ENCODE results near the gene TMEM191B. TPM values are rescaled to one million over a fixed set of nuclear protein-coding genes. Genes with fewer than 3 reads are reported as not detected.
A peak's percentile ranks its signal among the peaks of the same experiment; 100 is the strongest.
"Not testable (repeated sequence)": the region's sequence is repeated elsewhere in the genome, so short reads cannot be mapped to it uniquely, and the experiment has no call there.

Gene TMEM191B
- total RNA-seq (2022) (2.4 TPM in 1 of 2 replicates, not detected in the other), Bru-seq, nascent RNA (not detected), BruChase-seq, experiment 1, labeled RNA remaining after a 6-hour chase (percentile 18 among the genes with signal in this experiment), BruChase-seq, experiment 2, labeled RNA remaining after a 2-hour chase (percentile 27 among the genes with signal in this experiment)
- long read RNA-seq = 0 reads

DNA sequence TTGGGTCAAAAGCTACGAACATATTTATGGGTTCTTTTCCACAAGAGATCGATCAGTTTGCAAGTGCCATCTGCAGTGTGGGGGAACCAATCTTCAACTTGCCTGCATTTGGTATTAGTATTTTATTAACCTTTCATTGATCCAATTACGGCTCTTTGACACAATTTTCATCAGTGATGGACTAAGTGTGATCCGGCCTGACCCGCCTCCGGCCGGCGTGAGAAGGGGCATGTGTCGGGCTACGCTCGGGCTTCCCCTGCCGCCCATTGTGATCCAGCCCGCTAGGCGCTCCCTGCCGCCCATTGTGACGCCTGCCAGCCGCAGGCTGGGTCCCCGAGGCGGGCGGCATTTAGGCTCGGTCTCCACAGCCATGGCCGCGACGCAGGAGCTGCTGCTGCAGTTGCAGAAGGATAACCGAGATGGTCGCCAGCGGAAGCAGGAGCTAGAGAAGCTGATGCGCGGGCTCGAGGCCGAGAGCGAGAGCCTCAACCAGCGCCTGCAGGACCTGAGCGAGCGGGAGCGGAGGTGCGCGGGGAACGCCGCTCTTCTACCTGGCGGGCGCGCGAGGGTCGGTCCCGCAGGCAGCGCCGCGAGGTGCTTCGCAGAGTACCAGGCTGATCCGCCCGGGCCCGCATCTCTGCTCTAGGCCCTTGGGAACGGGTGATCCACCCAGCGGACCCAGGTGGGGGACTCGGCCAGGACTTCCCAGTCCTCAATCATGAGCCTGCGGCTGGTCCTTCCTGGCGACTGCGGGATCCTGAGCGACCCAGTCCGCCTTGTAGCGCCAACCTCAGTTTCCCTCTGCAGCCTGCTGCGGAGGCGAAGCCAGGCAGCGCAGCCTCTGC, at the start of gene TMEM191B:
TMEM191B (plus strand) TSS at position 51 of the 845 bp plus-strand sequence; CDS start at position 230, 179 bp downstream.
- H3K27ac Mint-ChIP-seq (ENCODE audit: unreplicated experiment); H3K4me1 Mint-ChIP-seq (ENCODE audit: low read depth, unreplicated experiment); DNase-seq; CTCF ChIA-PET; H3K27me3 Mint-ChIP-seq (ENCODE audit: unreplicated experiment); H3K4me3 Mint-ChIP-seq (ENCODE audit: low read depth, unreplicated experiment); BruUV-seq (replicated peaks); intact Hi-C loops (cut with micrococcal nuclease; ENCODE audit: unreplicated experiment); H3K9me3 Mint-ChIP-seq (ENCODE audit: low read depth, unreplicated experiment); H3K36me3 Mint-ChIP-seq (ENCODE audit: insufficient read depth, unreplicated experiment): not testable (repeated sequence)

DNA sequence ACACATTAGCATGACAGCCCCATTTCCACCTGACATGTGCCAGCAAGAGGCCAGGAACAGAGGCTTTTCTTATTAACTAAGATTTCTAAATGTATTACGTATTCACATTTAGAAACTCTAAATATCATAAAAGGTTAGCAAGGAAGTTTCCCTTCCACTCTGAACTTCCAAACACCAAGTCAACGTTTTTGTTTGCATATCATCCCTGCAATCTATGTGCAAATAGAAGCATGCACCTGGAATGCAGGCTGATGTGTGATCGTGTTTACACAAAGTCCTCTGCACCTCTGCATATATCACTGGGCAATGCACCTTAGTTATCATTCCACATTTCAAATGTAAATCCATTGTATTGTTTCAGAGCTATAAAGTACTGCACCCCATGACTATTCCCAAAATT, 31.4 kb upstream of the TMEM191B start:
- H3K27me3 Mint-ChIP-seq (ENCODE audit: unreplicated experiment); CTCF ChIA-PET; H3K4me1 Mint-ChIP-seq (ENCODE audit: low read depth, unreplicated experiment); H3K27ac Mint-ChIP-seq (ENCODE audit: unreplicated experiment); H3K9me3 Mint-ChIP-seq (ENCODE audit: low read depth, unreplicated experiment); H3K4me3 Mint-ChIP-seq (ENCODE audit: low read depth, unreplicated experiment); intact Hi-C loops (cut with micrococcal nuclease; ENCODE audit: unreplicated experiment); BruUV-seq (replicated peaks); H3K36me3 Mint-ChIP-seq (ENCODE audit: insufficient read depth, unreplicated experiment); DNase-seq: not testable (repeated sequence)

DNA sequence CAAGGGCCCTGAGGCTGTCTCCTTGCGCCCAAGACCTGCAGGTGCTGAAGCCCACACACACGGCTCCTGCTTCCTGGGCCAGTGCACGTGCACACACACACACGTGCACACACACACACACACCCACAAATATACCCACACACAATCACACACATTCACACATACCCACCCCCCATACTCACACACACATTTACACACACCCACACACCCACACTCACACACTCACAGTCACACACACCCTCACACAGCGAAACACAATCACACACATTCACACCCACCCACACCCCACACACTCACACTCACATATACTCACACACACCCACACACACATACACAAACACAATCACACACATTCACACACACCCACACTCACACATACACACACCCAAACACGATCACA, 16.3 kb upstream of the TMEM191B start:
- H3K27me3 Mint-ChIP-seq (ENCODE audit: unreplicated experiment); intact Hi-C loops (cut with micrococcal nuclease; ENCODE audit: unreplicated experiment); H3K4me3 Mint-ChIP-seq (ENCODE audit: low read depth, unreplicated experiment); H3K27ac Mint-ChIP-seq (ENCODE audit: unreplicated experiment); BruUV-seq (replicated peaks); H3K4me1 Mint-ChIP-seq (ENCODE audit: low read depth, unreplicated experiment); H3K36me3 Mint-ChIP-seq (ENCODE audit: insufficient read depth, unreplicated experiment); DNase-seq; H3K9me3 Mint-ChIP-seq (ENCODE audit: low read depth, unreplicated experiment); CTCF ChIA-PET: not testable (repeated sequence)

DNA sequence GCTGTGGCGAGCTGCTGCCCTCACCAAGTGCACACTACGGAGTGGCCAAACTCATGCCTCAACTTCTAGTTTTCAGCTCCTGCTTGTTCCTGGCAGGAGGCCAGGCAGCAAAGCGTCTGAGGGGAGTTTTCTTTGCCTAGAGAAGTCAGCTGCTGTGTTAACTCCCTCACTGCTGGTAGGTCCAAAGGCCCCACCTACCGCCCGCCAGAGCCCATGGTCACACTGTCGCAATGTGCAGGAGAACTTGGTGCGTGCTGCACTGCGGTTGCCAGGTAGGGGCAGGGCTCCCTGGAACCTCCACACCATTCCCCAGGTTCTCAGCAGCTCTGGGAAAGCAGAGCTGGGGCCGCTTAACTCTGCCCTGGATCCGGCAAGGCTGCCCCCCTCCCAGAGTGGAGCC, 15.2 kb upstream of the TMEM191B start:
- H3K4me3 Mint-ChIP-seq (ENCODE audit: low read depth, unreplicated experiment); BruUV-seq (replicated peaks); H3K4me1 Mint-ChIP-seq (ENCODE audit: low read depth, unreplicated experiment); H3K27me3 Mint-ChIP-seq (ENCODE audit: unreplicated experiment); H3K27ac Mint-ChIP-seq (ENCODE audit: unreplicated experiment); H3K36me3 Mint-ChIP-seq (ENCODE audit: insufficient read depth, unreplicated experiment); H3K9me3 Mint-ChIP-seq (ENCODE audit: low read depth, unreplicated experiment); DNase-seq; intact Hi-C loops (cut with micrococcal nuclease; ENCODE audit: unreplicated experiment); CTCF ChIA-PET: not testable (repeated sequence)

DNA sequence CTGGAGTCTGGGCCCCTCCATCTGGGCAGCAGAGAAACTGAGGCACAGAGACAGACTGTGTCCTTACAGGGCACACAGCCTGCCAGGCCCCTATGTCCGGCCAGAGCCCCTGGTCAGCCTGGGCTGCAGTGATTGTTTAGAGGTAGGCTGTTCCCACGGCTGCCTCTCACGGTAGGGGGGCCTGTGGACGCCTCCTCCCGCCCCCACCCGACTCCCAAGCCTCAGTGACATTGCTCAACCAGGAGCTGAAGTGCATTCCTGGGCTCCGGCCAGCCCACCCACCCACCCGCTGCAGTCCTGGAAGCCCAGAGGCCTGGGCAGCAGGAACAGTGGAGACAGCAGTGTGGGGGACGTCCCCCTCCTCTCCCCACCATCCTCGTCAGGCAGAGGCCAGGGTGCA, 14.1 kb upstream of the TMEM191B start:
- BruUV-seq (replicated peaks) = not testable (repeated sequence)

DNA sequence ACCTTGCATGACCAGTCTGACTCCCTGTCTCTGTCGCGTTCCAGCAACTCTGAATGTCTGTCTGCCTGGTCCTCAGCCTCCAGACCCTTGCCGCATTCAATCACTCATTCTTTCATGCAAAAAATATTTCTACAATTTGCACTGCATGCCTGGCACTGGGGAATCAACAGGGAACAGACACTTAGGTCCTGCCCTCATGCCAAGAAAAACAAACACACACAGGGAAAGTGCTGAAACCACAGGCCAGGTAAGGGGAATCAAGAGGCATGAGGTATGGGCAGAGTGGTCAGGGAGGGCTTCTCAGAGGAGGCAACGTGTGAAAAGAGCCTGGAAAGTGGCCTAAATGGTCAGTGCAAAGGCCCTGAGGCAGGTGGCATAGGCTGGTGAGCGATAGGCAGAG, 9.5 kb upstream of the TMEM191B start, which contains the start of gene GGTLC3:
GGTLC3 (minus strand) TSS at position 101 of the 400 bp plus-strand sequence. CDS start 264 bp downstream, outside the sequence.
- BruUV-seq (replicated peaks); CTCF ChIA-PET: not testable (repeated sequence)

More for the DNA sequence above, 14.1 kb upstream of the TMEM191B start:
- intact Hi-C loops (cut with micrococcal nuclease; ENCODE audit: unreplicated experiment); DNase-seq; CTCF ChIA-PET; H3K4me1 Mint-ChIP-seq (ENCODE audit: low read depth, unreplicated experiment); H3K36me3 Mint-ChIP-seq (ENCODE audit: insufficient read depth, unreplicated experiment); H3K27ac Mint-ChIP-seq (ENCODE audit: unreplicated experiment); H3K27me3 Mint-ChIP-seq (ENCODE audit: unreplicated experiment); H3K4me3 Mint-ChIP-seq (ENCODE audit: low read depth, unreplicated experiment); H3K9me3 Mint-ChIP-seq (ENCODE audit: low read depth, unreplicated experiment): not testable (repeated sequence)

DNA sequence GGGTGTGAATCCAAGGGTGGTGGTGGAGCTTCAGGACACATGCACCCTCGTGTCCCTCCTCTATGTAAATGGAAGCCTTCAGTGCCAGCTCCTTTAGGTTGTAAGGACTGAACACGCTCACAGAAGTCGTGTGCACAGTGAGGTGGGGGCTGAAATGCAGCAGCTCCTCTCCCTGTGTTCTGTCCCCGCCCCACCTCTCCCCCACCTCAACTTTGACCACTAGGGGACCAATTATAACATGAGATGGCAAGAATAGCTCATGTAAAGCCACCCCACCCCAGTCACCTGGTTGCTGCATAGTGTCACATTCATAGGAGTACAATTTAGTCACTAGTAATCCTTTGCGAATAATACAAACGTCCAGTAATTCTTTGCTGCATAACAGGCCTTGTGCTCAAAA, 4.8 kb upstream of the TMEM191B start:
- H3K9me3 Mint-ChIP-seq (ENCODE audit: low read depth, unreplicated experiment); H3K36me3 Mint-ChIP-seq (ENCODE audit: insufficient read depth, unreplicated experiment); H3K27ac Mint-ChIP-seq (ENCODE audit: unreplicated experiment); BruUV-seq (replicated peaks); DNase-seq; CTCF ChIA-PET; intact Hi-C loops (cut with micrococcal nuclease; ENCODE audit: unreplicated experiment); H3K27me3 Mint-ChIP-seq (ENCODE audit: unreplicated experiment); H3K4me1 Mint-ChIP-seq (ENCODE audit: low read depth, unreplicated experiment); H3K4me3 Mint-ChIP-seq (ENCODE audit: low read depth, unreplicated experiment): not testable (repeated sequence)

More for the DNA sequence above, 9.5 kb upstream of the TMEM191B start, which contains the start of gene GGTLC3:
- DNase-seq; H3K36me3 Mint-ChIP-seq (ENCODE audit: insufficient read depth, unreplicated experiment); H3K27ac Mint-ChIP-seq (ENCODE audit: unreplicated experiment); H3K9me3 Mint-ChIP-seq (ENCODE audit: low read depth, unreplicated experiment); H3K4me1 Mint-ChIP-seq (ENCODE audit: low read depth, unreplicated experiment); H3K4me3 Mint-ChIP-seq (ENCODE audit: low read depth, unreplicated experiment); intact Hi-C loops (cut with micrococcal nuclease; ENCODE audit: unreplicated experiment); H3K27me3 Mint-ChIP-seq (ENCODE audit: unreplicated experiment): not testable (repeated sequence)

DNA sequence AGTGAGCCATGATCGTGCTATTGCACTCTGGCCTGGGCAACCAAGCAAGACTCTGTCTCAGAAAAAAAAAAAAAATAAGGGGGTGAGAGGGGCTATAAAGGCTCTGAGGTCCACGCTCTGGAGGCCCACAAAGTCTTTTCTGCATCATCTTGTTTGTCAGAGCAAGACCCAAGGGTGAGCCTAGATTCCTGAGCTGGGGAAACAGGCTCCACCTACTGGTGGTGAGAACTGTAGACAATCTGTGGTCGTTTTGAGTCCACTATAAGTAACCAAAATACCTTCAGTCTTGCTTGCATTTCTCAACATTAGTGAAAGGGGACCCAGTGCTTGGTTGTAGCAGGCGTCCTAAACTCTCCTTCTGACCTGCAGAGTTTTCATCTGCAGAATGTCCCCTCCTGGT, 4.3 kb upstream of the TMEM191B start:
- H3K27ac Mint-ChIP-seq (ENCODE audit: unreplicated experiment); CTCF ChIA-PET; BruUV-seq (replicated peaks); H3K36me3 Mint-ChIP-seq (ENCODE audit: insufficient read depth, unreplicated experiment); H3K4me1 Mint-ChIP-seq (ENCODE audit: low read depth, unreplicated experiment); H3K4me3 Mint-ChIP-seq (ENCODE audit: low read depth, unreplicated experiment); H3K9me3 Mint-ChIP-seq (ENCODE audit: low read depth, unreplicated experiment); H3K27me3 Mint-ChIP-seq (ENCODE audit: unreplicated experiment); DNase-seq; intact Hi-C loops (cut with micrococcal nuclease; ENCODE audit: unreplicated experiment): not testable (repeated sequence)

DNA sequence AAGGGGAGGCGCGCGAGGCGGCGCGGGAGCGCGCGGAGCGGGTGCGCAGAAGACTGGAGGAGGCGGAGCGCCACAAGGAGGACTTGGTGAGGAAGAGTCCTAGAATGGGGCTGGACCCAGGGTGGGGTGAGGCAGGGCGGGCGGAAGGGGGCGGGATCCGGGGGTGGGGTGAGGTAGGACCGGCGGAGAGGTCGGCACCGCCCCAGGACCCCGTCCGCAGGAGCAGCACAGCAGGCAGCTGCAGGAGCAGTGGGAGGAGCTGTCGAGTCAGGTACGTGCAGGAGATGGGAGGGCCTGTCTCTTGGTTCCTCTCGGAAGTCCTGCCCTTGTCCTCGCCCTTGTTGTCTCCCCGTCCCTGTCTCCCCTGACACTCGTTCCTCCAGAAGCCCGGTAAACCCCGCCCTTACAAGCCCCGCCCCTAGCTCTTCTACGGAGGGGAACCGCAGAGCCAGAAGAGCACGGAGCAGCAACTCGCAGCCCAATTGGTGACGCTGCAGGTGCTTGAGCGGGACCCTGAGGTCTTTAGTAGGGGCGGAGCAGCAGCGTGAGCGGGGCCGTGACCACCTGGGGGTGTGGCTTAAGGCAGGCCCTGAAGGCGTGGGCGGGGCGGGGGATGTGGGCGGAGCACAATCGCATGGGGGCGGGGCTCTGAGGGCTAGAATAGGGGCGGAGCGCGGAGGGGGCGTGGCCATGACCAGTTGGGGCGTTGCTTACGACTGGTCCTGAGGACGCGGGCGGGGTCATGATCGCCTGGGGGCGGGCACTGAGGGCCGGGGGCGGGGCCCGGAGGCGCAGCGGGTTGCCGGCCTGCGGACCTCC, 1.2 kb downstream of the TMEM191B start:
- H3K27ac Mint-ChIP-seq (ENCODE audit: unreplicated experiment); BruUV-seq (replicated peaks); H3K27me3 Mint-ChIP-seq (ENCODE audit: unreplicated experiment); H3K9me3 Mint-ChIP-seq (ENCODE audit: low read depth, unreplicated experiment); H3K4me1 Mint-ChIP-seq (ENCODE audit: low read depth, unreplicated experiment); CTCF ChIA-PET; H3K4me3 Mint-ChIP-seq (ENCODE audit: low read depth, unreplicated experiment); H3K36me3 Mint-ChIP-seq (ENCODE audit: insufficient read depth, unreplicated experiment); intact Hi-C loops (cut with micrococcal nuclease; ENCODE audit: unreplicated experiment): not testable (repeated sequence)
- DNase-seq = peak; percentile 73

All from Calu3 (cell line).